Smooth muscle cell (in vitro differentiated cells): Measurements from ENCODE around the gene LPP. TPM values are rescaled to one million over a fixed set of nuclear protein-coding genes. Genes with fewer than 3 reads are reported as not detected.

ENCODE experiments used
- DNase-seq: peaks from one replicate; lab custom pipeline; 2025; ENCODE audit not compliant: unreplicated experiment; lab: John Stamatoyannopoulos, UW
- H2AFZ ChIP-seq: fragments of 200-600 bp; sonication (generic); 2 replicates; pipeline ENCODE4 v1.6.0; 2016; ENCODE audit warnings: antibody characterized with exemption, low read depth, mild to moderate bottlenecking
- H3F3A ChIP-seq: fragments of 200-600 bp; sonication (generic); 2 replicates; pipeline ENCODE4 v1.6.0; 2017; ENCODE audit warnings: antibody characterized with exemption, low read depth
- H3K27ac ChIP-seq: fragments of 200-600 bp; sonication (generic); 2 replicates; pipeline ENCODE4 v1.5.1; 2016; ENCODE audit warnings: low read depth, mild to moderate bottlenecking
- H3K27me3 ChIP-seq: fragments of 200-600 bp; sonication (generic); 2 replicates; pipeline ENCODE4 v1.6.1; 2016; ENCODE audit warnings: low read depth, mild to moderate bottlenecking
- H3K36me3 ChIP-seq: fragments of 200-600 bp; sonication (generic); 2 replicates; pipeline ENCODE4 v1.5.1; 2016; ENCODE audit warnings: low read depth
- H3K4me1 ChIP-seq: fragments of 200-600 bp; sonication (generic); 2 replicates; pipeline ENCODE4 v1.5.1; 2016; ENCODE audit warnings: low read depth
- H3K4me2 ChIP-seq: fragments of 200-600 bp; sonication (generic); 2 replicates; pipeline ENCODE4 v1.6.0; 2016; ENCODE audit warnings: mild to moderate bottlenecking
- H3K4me3 ChIP-seq: fragments of 200-600 bp; sonication (generic); 2 replicates; pipeline ENCODE4 v1.5.1; 2016; ENCODE audit warnings: mild to moderate bottlenecking
- H3K79me2 ChIP-seq: fragments of 200-600 bp; sonication (generic); 2 replicates; pipeline ENCODE4 v1.6.0; 2016; ENCODE audit warnings: low read depth, mild to moderate bottlenecking
- H3K9ac ChIP-seq: fragments of 200-600 bp; sonication (generic); 2 replicates; pipeline ENCODE4 v1.6.0; 2016; ENCODE audit warnings: low read depth
- H3K9me3 ChIP-seq: fragments of 200-600 bp; sonication (generic); replicated peaks from 2 replicates; pipeline ENCODE4 v1.5.1; 2016; ENCODE audit warnings: low read depth
- H4K20me1 ChIP-seq: fragments of 200-600 bp; sonication (generic); 2 replicates; pipeline ENCODE4 v1.6.0; 2016; ENCODE audit warnings: low read depth
- CTCF ChIP-seq: fragments of 200-600 bp; sonication (generic); IDR thresholded peaks from 2 replicates; pipeline ENCODE4 v1.5.1; 2017; ENCODE audit warnings: borderline replicate concordance, mild to moderate bottlenecking, antibody characterized with exemption; ENCODE audit not compliant: insufficient read depth, poor library complexity, severe bottlenecking
- WGBS: methylation state at CpG from one replicate; pipeline ENCODE4 v1.1.7; 2016; ENCODE audit warnings: low lambda C conversion rate; 5-methylcytosine and 5-hydroxymethylcytosine counted together
- polyA plus RNA-seq: library from polyadenylated mRNA; unstranded; fragments of >200 nt; fragmentation: Nextera tagmentation; extraction: Ambion mirVana; gene quantifications from 2 replicates; pipeline ENCODE4 v1.2.1, GENCODE V29; 2016
- total RNA-seq: library from RNA; depleted of rRNA; stranded (reverse); fragments of >200 nt; gene quantifications from 2 replicates; pipeline ENCODE4 v1.2.3, GENCODE V29; 2014

Gene LPP
- total and polyA plus RNA-seq, 2 experiments from 2014 or later = 42.3 to 128 TPM

- no peak for DNase-seq
- no peak for TF ChIP-seq CTCF
- no peaks in the 10 kb centered on the region for H3K4me1 ChIP-seq
- no peak overlapping the region for H3K4me3 ChIP-seq
- no peaks in the 10 kb centered on the region for H3F3A ChIP-seq
- H3K4me2 ChIP-seq = no peak overlapping the region
- H3K9me3 ChIP-seq = no peaks in the 10 kb centered on the region
- no peak overlapping the region for H2AFZ ChIP-seq
- H3K36me3 ChIP-seq = peaks cover 3% of the 10 kb centered on the region
- H3K27me3 ChIP-seq = no peaks in the 10 kb centered on the region
- H4K20me1 ChIP-seq = peaks cover 16% of the 10 kb centered on the region
- H3K27ac ChIP-seq = no peak overlapping the region
- 97% methylated on average over 2 of the region's 2 CpGs for WGBS
- H3K79me2 ChIP-seq = peaks cover 28% of the 10 kb centered on the region
- no peak overlapping the region for H3K9ac ChIP-seq
Measured at GRCh38 chr3:188527389-188527788, 373.4 kb downstream of the LPP start.

GRCh38 chr3:188528396-188528795 lies 374.4 kb downstream of the LPP start:
- no peak overlapping the region for H3K9ac ChIP-seq
- H3K79me2 ChIP-seq = peaks cover 31% of the 10 kb centered on the region
- H4K20me1 ChIP-seq = peaks cover 13% of the 10 kb centered on the region
- TF ChIP-seq CTCF = no peak
- no peak for DNase-seq
- H3F3A ChIP-seq = no peaks in the 10 kb centered on the region
- peaks cover 3% of the 10 kb centered on the region for H3K36me3 ChIP-seq
- H3K4me1 ChIP-seq = no peaks in the 10 kb centered on the region
- no peak overlapping the region for H3K27ac ChIP-seq
- H2AFZ ChIP-seq = no peak overlapping the region
- H3K27me3 ChIP-seq = no peaks in the 10 kb centered on the region
- H3K4me2 ChIP-seq = no peak overlapping the region
- WGBS = 89% methylated on average over 3 of the region's 3 CpGs
- no peaks in the 10 kb centered on the region for H3K9me3 ChIP-seq
- H3K4me3 ChIP-seq = no peak overlapping the region

GRCh38 chr3:188529228-188529627 lies 375.3 kb downstream of the LPP start:
- peaks cover 3% of the 10 kb centered on the region for H3K36me3 ChIP-seq
- H3K27ac ChIP-seq = peak overlapping the region; percentile 1
- peak overlapping the region; percentile 9 for H3K4me2 ChIP-seq
- H4K20me1 ChIP-seq = peaks cover 11% of the 10 kb centered on the region
- H3K4me1 ChIP-seq = no peaks in the 10 kb centered on the region
- no peak for TF ChIP-seq CTCF
- H3K4me3 ChIP-seq = no peak overlapping the region
- H3K9me3 ChIP-seq = no peaks in the 10 kb centered on the region
- H3F3A ChIP-seq = no peaks in the 10 kb centered on the region
- H2AFZ ChIP-seq = no peak overlapping the region
- no peaks in the 10 kb centered on the region for H3K27me3 ChIP-seq
- no peak for DNase-seq
- 78% methylated on average over 3 of the region's 3 CpGs for WGBS
- H3K9ac ChIP-seq = no peak overlapping the region
- peaks cover 34% of the 10 kb centered on the region for H3K79me2 ChIP-seq

- H3K9me3 ChIP-seq = no peaks in the 10 kb centered on the region
- no peak overlapping the region for H3K9ac ChIP-seq
- H3K4me3 ChIP-seq = no peak overlapping the region
- no peak for DNase-seq
- H4K20me1 ChIP-seq = peaks cover 19% of the 10 kb centered on the region
- H3K36me3 ChIP-seq = peaks cover 2% of the 10 kb centered on the region
- H3K4me2 ChIP-seq = no peak overlapping the region
- no peak overlapping the region for H2AFZ ChIP-seq
- no peak overlapping the region for H3K27ac ChIP-seq
- WGBS = 100% methylated on average over 2 of the region's 2 CpGs
- peaks cover 38% of the 10 kb centered on the region for H3K79me2 ChIP-seq
- H3K27me3 ChIP-seq = no peaks in the 10 kb centered on the region
- H3F3A ChIP-seq = no peaks in the 10 kb centered on the region
- H3K4me1 ChIP-seq = no peaks in the 10 kb centered on the region
- TF ChIP-seq CTCF = no peak
Measured at GRCh38 chr3:188530226-188530625, 376.3 kb downstream of the LPP start.
